PC-3 (cell line): ENCODE measurements around the gene FLRT1.

Experiments used
- EZH2 ChIP-seq: fragments of 300-600 bp; sonication (generic); IDR thresholded peaks from one replicate; pipeline ENCODE4 v1.6.1; 2017; ENCODE audit warnings: antibody characterized with exemption, mild to moderate bottlenecking, low read length; ENCODE audit not compliant: unreplicated experiment
- TF ChIP-seq, protein P1 (sequence below): fragments of 300-600 bp; sonication (generic); conservative IDR thresholded peaks from 2 replicates; pipeline ENCODE4 v1.5.1; 2017; ENCODE audit warnings: antibody characterized with exemption, low read depth, mild to moderate bottlenecking, low read length

DNA sequence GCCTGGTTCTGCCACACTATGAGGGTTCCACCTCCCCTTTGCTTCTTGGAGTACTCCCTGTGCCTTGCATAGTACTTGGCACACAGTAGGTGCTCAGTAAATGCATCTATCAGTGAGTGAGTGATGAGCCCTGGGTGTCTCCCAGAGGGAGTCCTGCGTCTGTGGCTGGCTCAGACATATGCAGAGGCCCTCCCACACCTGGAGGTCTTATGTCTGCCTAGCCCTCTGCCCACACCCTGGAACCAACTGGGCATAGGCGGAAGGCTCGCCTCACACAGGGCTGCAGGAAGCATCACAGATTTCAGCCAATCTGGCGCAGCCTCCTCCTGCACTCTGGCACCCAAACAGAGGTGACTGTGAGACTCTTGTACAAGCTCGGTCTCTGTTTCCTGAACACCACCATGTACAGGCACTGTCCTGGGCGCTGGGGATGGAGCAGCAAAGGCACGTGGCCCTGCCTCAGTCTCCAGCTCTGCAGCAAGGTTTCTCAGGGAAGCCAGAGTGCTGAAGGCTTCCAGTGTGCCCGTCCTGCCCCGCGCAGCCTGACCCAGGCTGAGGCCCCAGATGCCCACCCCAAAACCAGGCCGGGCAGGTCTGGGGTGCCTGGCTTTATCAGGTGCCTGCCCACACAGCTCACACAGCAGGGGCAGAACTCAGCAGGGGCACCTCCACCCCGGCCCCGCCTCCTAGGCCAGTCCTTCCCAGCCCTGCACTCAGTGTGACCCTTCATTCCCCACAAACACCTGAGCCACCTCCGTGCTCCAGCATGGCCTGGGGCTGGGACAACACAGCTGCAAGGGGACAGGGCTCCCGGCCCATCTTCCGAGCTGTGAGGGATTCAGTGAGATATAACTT, 26.7 kb downstream of the FLRT1 start:
- TF ChIP-seq, protein P1, sequence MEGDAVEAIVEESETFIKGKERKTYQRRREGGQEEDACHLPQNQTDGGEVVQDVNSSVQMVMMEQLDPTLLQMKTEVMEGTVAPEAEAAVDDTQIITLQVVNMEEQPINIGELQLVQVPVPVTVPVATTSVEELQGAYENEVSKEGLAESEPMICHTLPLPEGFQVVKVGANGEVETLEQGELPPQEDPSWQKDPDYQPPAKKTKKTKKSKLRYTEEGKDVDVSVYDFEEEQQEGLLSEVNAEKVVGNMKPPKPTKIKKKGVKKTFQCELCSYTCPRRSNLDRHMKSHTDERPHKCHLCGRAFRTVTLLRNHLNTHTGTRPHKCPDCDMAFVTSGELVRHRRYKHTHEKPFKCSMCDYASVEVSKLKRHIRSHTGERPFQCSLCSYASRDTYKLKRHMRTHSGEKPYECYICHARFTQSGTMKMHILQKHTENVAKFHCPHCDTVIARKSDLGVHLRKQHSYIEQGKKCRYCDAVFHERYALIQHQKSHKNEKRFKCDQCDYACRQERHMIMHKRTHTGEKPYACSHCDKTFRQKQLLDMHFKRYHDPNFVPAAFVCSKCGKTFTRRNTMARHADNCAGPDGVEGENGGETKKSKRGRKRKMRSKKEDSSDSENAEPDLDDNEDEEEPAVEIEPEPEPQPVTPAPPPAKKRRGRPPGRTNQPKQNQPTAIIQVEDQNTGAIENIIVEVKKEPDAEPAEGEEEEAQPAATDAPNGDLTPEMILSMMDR = no peak
- no peak for TF ChIP-seq EZH2
